AG20443 (cell line): ENCODE data around the gene PURA.

Source experiments
- DNase-seq: peaks from one replicate; pipeline ENCODE4 v3.0.0; 2012; ENCODE audit warnings: low spot score, mixed read lengths

The PURA gene

DNA sequence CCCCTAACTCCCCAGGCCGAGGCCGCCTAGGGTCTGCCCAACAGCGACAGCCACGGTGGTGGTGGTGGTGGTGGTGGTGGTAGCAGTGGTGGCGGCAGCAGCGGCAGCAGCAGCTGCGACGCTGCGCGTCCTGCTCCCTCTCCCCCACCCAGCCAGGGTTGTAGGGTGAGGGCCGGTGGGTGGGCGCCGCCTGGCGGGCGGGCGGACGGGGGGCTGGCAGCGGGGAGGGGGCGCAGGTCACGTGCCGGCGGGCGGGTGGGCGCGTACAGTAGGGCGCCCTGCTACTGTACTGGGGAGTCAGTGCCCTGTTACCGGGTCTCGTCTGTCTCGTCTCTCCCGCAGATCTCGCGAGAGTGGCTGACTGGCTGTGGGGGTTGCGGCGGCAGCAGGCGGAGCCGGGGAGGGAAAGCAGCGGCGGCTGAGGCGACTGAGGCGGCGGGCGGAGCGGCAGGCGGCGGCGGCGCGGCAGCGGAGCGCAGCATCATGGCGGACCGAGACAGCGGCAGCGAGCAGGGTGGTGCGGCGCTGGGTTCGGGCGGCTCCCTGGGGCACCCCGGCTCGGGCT is at the start of gene PURA:
TSS of gene PURA (plus strand) at position 411 of the 565 bp plus-strand sequence. CDS start at position 484, 73 bp downstream.
- peak; percentile 96 for DNase-seq

DNA sequence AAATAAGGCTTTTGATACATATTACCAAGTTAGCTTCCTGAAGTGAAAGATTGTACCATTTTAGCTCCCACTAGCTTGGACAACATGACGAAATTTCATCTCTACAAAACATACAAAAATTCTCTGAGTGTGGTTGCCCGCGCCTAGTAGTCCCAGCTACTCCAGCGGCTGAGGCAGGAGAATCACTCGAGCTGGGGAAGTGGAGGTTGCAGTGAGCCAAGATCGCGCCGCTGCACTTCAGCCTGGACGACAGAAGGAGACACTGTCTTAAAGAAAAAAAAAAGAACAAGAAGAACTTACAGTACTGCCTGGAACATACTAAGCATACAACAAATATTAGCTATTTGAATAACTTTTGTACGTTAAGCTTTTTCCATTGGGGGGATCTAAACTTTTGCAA is 41.1 kb upstream of the PURA start:
- no peak for DNase-seq

DNA sequence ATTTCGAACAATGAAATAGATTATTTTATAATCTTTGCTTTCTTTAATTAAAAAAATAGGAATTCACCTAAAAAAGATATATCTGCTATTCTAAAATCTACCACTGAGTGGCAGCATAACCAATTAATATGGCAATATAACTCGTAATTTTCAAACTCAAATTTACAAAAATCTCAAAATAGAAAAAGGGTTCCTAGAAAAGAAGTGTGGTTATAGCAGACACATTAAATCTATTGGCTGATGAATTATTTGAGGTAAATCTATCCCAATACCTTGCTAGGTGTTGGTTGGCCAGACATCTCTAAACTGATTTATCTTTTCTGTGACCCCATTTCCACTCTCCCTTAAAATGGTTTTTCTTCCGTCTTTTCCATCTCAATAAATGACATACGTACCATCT is 40.6 kb upstream of the PURA start:
- peak; percentile 21 for DNase-seq

DNA sequence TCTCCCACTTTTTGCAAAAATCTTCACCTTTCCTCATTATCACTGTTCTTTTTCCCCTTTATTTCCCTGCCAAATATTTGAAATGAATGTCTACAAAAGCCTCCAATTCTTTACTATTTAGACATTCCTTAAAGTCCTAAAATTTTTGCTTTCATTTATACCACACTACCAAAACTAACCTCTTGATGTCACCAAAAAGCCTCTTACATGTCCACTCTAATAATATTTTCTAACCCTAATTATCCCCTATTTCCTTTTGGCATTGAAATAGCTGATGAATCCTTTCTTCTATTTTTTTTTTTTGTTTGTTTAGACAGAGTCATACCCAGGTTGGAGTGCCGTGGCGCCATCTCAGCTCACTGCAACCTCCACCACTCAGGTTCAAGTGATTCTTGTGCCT is 38.5 kb upstream of the PURA start:
- peak; percentile 35 for DNase-seq

DNA sequence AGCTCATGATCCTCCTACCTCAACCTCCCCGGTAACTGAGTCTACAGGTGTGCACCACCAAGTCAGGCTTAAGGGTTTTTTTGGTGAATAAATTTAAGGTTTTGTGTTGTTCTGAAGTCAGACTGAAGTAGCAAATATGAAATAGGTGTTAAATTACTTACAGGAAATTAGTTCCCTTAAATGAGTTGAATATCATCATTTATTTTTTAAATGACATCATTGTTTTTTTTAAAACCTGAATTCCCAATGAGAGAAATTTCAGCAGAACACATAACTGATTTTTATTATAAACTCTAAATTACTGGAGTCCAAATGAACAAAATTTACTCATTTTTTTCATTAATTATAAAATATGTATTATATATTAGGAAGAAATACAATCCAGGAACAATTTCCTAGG is 37.8 kb upstream of the PURA start:
- no peak for DNase-seq

DNA sequence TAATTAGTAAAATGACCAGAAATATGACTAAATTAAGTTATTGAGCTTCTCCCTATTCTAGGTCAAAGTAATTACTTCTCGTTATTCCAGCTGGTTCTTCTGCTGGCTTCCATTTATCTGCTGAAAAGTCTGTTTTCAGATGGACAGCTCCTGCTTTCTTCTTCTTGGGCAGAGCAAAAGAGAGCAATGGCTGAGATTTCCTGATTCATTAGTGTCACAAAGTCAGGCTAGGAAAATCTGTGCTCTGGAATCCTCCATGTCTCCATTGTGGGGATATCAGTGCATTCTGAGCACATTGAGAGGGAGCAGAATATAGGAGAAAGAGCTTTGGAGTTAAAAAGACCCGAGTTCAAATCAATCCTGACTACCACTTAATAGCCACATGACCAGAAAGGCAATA is 37.1 kb upstream of the PURA start:
- DNase-seq: no peak

DNA sequence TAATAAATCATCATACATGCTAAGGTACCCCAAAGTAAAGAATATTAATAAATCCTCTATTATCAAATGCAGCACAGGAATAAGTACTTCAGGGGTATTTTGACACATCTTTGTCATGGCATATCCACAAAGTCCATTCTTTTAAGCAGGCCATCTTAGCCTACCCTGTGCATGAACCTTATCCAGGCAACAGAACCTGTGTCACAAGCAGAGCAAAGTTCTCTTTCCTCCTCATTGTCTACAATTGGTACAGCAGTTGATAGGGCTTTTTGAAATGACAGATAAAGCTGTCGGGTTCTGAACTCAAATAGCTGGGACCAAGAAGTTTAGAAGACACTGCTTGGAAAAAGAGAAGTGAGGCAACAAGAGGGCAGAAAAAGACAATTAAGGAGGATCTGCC is 30.8 kb upstream of the PURA start:
- no peak for DNase-seq

DNA sequence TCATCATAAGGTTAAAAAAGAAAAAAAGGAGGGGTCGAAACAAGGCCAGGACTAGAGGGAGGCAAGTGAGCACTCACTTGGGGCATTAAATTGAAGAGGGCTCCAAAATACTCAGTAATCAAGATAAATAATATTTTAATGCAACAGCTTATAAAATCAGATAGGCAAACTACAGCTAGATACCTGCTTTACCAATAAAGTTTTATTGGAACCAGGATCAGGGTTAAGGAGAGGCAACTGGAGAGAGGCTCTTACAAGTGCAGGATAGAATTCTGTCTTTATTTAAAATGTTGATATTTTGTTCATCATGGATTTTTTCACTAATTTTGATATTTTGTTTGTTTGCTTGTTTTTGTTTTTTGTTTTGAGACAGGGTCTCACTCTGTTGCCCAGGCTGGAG is 30.3 kb upstream of the PURA start:
- DNase-seq: no peak

DNA sequence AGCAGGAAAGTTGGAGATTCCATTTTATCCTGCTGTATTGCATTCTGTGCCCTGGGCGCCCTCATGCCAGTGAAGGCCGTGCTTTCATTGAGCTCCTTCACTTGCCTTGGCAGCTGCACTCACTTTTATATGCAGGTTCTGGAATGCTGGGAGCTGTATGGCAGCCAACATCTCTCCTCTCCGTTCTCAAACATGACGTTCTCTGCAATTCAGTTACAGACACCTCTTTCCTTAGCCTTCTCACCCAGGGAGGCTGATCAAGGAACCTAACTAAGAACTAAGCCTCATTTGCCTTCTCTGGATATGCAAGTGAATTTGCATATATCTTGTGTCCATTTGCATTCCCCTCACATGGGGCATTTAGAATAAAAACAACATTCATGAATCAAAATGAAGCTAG is 29.4 kb upstream of the PURA start:
- DNase-seq: no peak

DNA sequence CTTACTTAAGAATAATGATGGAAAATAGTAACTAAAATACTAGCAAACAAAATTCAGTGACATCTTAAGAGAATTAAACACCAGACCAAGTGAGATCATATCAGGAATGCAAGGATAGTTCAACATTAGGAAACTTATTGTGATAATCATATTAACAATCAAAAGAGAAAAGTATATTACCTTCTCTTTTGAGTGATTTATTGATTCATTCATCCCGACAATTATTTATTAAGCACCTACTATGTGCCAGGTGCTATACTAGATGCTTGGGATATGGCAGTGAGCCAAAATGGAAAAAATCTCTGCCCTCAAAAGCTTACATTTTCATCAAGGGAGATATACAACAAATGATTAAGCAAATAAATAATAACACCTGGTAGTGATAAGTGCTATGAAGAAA is 23.7 kb upstream of the PURA start:
- no peak for DNase-seq

DNA sequence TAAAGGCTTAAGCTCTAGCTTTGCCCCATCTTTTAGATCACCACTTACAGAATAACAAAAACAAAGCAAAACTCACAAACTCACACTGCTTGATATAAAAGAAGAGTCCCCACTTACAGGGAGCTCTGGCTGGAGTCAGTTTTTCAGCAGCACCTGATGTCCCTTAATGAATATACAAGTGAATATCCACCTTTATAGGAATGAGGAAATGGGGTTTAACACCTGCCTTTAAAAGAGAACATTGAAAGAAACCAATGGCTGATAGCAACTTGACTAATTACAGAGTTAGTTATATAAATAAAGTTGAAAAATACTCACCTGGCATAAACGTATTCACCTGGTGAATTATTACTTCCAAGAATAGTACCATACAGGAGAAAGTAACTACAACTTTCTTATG is 20.7 kb upstream of the PURA start:
- DNase-seq: no peak

DNA sequence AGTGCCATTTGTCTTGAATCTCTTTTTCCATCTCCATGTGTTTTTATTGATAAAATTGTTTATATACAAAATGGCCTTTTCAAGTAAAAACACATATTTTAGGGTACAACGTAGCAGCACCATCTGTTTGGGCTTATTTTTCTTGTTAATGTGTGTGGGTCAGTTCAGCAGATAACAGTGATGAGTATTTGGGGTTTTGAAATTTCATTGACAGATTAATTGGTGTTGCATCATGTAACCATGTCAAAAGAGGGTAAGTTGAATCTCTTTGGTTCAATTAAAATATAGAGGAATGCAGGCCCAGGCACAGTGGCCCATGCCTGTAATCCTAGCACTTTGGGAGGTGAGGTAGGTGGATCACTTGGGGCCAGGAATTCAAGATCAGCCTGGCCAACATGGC is 20.0 kb upstream of the PURA start:
- no peak for DNase-seq

DNA sequence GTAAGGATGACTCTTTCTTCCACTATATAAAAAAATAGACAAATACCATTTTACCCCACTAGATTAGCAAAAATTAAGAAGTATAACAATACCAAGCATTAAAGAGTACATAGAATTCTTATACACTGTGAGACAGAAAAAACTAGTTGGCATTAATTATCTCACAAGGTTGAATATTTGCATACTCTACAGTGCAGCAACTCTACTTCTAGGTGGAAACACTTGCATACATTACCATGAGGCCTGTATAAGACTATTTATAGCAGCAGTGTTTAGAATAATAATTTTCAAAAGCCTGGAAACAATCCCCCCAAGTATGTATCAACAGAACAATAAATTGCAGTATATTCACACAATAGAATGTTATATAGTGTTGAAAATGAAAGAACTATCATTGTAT is 19.0 kb upstream of the PURA start:
- DNase-seq: no peak

DNA sequence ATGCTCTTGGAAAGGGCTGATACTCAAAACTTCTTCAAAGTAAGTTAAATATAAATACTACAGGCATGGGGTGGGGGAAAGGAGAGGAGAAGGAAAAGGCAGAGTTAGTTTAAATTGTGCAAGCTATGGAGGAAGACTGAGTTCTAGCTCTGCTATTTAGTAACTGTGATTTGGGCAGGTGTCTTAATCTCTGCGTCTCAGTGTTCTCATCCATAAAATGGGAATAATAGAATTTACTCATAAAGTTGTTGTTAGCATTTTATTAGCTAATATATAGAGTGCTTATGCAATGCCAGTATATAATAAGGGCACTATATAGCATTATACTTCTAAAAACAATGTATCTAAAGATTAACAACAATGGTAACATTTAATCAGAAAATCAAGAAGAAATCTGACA is 12.7 kb upstream of the PURA start:
- no peak for DNase-seq

DNA sequence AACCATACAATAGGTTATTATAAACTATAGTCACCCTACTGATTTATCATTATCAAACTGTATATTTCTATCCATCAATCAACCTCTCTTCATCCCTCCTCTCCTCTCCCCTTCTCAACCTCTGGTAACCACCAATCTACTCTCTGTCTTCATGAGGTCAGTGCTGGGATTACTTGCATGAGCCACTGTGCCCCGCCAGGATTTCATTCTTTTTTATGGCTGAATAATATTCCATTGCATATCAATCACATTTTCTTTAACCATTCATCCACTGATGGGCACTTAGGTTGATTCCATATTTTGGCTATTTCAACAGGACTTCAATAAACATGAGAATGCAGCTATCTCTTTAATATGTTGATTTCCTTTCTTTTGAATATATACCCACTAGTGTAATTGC is 10.8 kb upstream of the PURA start:
- DNase-seq: no peak

DNA sequence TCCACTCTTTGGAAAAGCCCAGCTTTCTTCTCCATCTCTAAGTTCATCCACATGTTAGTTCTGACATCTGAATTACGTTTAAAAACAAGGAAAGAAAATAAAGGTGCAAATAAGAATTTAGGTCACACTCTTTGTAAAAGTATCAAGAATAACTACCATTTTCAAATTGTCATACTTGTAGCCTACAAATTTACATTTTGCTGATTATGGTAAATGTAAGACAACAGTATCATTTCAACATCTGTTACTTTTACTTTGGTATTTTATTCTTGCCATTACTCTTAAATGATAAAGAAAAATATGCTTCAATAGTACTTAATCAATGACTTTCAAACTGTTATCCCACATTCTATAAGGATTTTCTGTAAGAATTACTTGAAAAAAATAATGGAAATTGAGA is 9.8 kb upstream of the PURA start:
- DNase-seq: no peak

DNA sequence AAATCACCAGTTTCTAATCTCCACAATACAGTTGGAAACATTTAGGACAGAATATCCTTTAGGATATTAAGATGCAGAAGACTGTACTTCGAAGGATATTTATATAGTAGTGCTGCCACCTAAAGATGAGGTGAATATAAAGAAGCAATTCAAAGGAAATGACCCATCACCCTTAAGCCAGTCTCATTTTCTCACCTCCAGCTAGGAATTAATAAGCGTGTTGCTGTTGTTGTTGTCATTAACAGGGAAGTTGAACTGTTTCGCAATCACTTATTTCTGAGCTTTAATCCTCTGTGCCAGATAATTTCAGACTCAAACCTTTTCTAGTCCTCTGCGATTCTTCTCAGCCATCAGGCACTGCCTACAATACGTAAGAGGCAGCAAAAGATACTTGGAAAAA is 7.8 kb upstream of the PURA start:
- DNase-seq: no peak

DNA sequence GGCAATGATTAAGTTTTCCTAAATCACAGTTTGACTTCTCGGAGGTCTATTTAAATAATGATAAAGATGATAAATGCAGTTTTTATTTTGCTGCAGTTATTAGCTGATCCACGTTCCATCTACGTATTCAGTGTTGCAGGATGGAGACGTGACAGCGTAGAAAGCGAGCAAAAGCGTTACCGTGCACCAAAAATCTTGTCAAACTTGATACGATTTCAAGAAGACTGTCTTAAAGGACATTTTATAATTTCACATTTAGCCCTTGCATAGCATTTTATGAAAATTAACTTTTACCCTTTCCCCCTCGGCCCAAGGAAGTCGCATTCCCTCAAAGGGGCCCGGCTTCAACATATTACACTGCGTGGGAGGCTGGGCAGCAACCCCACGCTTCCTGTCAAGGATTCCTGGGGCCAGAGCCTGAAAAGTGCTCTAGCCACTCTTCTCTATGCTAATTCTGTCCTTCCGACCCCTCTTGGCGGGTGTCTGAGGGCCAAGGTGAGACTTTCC is 7.1 kb upstream of the PURA start:
- peak; percentile 47 for DNase-seq

DNA sequence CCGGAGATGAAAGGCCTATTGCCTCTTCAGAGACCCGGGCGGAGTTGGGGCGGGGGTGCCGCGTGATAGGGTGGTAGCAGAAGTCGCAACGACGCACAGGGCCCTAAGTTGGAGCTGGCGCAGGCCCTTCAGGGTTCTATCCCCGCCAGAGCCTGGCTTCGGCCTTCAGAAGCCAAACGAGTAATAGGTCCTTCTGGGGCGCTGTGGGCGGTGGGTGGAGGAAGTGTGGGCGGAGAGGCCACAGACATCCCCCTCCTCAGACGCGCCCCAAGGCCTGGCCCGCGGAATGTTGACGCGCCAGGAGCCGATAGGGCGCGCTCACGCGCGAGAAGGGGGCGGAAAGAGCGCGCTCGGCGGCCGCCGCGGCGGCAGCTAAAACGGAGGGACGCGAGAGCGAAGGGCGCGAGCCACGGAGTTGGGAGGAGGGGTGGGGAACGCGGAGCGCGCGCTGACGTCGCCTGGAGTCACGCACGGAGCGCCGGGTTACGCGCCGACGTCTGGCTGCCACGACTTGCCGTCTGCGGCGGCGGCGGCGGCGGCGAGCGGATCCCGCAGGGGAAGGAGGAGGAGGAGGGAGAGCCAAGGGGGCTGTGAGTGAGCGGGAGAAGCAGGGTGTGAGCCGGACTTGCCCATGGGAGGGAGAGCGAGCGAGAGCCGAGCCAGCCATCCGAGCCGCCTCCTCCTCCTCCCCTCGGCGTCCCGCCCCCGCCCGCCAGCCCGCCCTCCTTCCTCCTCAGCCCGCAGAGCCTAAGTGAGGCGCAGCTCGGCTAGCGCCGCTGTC is 6.4 kb upstream of the PURA start:
- DNase-seq: peak; percentile 96

DNA sequence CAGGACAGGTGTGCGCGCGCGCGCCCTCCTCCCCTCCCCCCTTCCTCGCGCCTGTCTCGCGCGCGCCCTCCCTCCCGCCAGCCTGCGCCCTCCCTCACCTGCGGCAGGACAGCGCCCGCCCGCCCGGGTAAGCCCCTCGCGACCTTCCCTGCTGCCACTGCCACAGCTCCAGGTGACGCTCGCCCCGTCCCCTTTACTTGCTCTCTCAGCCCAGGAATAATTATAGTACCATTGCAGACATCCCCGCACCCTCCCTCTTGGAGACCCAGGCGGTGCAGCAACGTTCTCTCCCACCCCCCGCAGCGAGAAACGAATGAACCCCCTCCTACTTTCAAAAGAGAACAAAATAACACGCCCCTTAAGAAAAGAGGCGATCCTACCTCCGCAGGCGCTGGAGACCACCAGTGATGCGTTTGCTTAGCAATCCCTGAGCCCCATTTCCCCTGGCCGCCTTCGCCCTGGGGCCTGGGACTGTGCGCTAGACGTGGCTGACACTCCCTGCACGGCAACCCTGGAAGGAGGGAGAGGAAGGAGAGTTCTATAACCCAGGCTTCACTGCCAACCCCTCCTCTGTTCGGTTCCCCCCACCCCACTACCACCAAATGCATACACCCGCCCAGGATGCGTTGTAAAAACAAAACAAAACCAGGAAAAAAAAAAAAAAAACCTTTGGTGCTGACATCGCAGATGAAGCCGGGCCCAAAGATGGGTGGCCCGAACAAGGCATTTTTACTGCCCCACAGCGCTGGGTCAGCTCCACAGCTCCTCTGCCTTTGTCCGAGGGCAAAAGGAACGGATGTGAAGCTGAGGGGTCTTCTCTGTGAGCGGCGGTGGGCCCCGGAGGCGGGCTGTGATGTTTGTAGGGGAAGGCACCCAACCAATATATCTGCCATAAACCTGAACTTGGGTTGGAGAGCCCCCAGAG is 5.6 kb upstream of the PURA start:
- DNase-seq: peak; percentile 27

DNA sequence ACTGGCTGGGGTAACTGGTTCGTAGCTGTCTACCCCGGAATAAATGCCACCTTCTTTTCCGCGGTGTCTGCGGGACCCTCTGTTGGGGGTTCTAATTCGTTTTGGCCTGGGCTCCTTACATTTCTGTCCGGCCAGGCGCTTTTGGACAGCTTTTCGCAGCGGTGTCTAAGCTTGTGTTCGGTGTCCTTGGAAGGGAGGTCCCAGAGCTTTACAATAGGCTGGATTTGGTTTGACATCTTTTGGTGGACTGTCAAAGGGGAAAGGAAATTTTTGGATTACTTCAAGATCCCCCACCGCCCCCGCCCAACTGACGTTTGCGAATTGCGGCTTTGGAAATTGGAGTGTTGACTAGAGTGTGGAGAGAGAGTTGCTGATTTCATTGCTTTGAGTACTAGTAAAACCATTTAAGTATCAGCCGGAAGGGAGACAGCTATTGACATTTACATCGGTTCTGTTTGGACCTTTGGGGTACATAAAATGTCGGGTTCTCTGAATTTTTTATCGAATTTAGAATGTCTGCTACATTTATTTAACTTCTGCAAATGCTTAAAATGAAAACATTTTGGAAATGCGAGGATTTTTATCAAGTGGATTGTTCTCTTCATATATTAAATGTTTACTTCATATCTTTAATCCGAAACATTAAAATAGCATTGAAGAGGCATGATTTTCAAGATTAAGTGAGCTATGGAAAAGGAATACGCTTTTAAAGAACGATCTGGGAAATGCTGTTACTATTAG is 4.7 kb upstream of the PURA start:
- DNase-seq: peak; percentile 14
